ENCODE measurements around the gene SLC13A3.
A peak's percentile ranks its signal among the peaks of the same experiment; 100 is the strongest.

The SLC13A3 gene

DNA sequence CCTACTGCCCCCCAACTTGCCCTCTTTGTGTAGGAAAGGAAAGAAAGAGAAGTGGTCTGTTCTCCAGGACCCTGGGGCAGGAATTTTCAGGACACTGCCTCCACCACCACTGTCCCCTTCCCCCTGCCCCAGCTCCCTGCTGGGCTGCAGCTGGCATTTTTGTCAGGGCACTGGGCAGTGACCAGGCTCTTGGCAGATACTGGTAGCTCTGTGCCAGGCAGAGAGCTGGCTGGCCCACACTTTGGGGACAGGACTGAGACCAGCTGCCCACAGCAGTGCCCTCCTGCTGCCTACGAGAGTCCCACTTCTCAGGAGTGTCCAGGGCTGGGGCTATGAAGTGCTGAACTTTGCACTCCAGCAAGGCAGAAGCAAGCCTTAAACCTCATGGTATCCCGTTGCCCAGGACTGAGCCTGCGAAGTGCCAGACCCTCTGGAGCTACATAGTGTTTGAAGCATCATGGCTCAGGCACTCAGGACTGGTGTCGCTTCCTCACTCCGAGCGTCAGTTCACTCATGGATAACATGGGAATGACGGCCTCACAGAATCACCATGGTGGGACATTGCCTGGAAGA, 19.3 kb downstream of the SLC13A3 start:
- DNase-seq: no peak

DNA sequence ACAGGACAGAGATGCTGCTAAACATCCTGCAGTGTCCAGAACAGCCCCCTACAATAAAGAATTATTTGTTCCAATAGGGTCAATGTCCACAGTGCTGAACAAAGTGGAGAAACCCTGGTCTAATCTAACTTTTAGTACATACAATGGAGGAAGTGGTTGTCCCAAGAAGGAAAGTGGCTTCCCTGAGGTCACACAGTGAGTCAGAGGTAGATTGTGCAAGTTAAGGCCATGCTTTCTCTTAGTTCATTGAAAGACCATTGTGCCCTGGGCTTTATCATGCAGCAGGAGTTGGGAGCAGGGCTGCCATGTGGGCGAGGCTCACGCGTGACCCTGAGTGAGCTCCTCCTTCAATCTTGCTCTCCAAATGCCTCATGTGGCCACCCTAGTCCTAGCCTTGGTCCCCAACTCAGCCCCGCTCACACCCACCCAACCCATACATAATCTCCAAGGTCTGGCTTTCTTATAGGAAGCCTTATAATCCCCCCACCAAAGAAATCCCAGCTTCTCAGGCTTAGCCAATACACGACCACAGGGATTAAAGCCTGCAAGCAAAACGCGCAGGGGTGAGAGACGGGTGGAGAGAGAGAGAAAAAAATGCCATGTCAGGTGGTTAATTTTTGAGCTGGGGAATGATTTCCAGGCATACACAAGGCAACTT, 19.9 kb downstream of the SLC13A3 start:
- DNase-seq: peak; percentile 0

DNA sequence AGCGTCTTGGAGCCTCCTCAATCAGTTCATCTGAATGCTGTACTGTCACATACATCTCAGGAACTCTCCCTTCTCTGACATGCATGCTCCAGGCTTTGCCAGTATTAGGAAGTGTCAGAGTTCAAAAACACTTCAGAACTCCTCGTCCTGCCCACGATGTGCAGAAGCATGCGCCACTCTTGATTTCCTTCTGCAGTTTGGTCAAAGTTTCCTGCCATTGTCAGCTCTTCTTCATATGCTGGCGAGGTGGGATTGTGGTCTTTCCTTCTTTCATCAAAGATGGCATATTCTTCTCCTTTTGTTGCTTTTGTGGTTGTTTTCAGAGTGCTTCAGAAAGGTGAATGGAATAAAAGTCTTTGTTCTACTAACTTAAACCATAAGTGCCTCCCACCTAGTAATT, 21.0 kb downstream of the SLC13A3 start:
- DNase-seq: no peak

DNA sequence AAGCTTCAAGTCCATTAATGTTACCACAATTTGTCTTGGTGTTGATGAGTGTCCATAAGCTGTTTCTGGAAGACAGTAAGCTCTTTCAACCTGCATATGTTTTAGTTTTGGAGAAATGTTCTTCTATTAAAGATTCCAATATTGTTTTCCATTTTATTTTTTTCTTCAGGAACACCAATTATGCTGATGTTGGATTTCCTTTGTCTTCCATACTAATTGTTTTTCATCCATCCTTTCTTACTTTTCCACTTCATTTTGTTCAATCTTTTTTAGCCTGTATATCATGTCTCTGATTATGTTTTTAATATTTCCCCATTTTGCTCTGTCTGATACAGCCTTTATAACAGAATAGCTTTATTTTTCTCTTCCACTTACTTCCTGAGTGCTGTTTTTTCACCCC, 21.9 kb downstream of the SLC13A3 start:
- no peak for DNase-seq

DNA sequence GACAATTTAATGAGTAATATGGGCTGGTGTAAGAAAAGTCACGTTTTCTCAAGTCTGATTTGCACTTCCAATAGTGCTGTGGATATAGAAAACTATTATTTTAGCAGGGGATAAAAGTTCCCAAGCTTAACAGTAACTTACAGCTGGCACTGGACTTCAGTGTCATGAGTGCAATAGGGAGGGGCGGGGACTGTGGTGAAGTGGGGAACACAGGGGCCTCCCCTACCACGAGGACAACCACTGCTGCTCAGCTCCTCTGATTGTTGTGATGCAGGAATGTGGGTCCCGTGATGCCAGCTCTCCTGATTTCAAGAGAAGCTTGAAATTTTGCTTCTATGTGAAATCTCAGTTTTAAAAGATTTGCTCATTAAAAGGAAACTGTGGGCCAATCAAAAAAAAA, 24.0 kb downstream of the SLC13A3 start:
- no peak for DNase-seq

DNA sequence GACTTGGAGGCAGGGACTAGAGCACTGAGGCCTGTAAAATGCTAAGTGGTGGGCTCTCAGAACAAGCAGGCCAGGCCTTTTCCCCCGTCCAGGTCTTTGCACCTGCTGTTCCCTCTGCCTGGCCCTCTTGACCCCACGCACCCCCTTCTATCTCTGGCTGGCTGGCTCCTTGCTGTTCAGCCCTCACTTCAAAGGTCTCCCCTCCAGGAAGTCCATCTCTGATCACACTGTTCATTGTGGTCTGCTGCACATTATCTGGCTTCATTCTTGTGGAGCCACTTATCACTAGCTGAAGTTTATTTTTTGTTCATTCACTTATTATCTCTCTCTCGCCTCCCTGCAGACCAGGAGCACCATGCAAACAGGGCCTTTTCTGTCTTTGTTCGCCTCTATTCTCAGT, 24.5 kb downstream of the SLC13A3 start:
- no peak for DNase-seq

DNA sequence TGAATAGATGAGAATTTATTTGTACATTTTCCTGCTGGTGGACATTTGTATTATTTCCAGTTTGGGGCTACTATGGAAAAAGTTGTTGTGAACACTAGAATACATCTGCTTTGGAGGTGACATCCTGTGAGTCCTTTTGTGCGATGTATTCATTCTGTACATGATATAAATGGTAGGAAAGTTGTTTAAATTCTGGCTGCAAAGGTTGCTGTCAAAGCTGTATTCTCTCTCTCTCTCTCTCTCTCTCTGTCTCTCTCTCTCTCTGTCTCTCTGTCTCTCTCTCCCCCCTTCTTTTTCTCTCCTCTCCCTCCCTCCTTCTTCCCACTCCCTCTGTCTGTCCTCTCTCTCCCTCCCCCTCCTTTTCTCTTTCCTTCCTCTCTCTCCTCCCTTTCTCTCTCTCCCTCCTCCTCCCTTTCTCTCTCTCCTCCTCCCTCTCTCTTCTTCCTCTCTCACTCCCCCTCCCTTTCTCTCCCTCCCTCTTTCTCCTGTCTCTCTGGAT, 25.3 kb downstream of the SLC13A3 start:
- DNase-seq: no peak

DNA sequence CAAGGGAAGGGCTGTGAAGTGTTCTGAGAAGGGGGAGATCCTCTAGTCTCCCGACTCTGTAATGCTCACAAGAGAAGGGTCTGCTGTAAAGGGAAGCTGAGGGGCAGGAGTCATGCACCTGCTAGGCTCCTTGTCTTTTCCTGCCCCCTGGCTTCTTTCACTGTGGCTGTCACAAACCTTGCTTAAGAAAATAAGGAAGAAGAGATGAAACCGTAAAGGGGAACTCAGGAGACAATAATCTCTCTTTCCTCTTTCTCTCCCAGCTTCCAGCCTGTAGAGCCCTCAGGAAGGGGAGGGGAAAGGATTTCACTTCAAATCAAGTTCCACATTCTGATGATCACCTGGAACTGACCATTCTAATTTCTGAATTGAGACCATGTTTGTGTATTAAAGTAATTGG, 26.3 kb downstream of the SLC13A3 start:
- no peak for DNase-seq

DNA sequence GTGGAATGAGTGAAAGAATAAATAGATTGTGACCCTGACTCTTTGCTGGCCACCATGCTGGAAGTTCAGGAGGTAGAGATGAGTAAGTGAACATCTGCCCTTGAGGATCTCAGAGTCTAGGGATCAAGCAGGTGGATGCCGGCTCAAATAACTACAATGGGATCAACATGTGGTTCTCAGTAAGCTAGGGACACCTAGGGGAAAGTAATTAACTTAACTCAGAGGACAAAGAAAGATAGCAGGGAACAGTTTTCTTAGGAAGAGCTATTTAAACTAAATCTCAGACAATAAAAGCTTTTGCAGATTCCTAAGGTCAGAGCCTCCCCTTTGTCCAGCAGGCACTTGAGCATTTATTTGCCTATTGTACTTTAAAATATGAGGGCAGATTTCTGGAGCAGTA, 29.1 kb downstream of the SLC13A3 start:
- DNase-seq: no peak

DNA sequence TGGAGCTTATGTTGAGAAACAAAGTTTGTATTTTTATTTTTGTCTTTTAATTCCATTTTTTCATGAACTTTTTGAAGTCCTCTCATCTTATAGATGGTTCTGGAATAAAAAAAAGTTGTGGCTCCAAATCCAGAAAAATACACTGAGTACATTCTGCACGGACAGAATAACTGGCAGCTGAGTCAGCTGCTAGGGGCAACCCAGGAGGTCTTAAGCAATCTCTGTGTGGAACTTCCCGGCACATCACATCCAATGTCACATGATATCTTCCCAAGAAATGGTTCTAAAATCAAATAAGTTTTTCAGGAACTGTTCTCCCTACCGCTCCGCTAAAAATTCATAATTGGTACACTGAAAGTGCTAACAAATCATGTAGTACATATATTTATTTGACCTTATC, 29.8 kb downstream of the SLC13A3 start:
- DNase-seq: no peak

DNA sequence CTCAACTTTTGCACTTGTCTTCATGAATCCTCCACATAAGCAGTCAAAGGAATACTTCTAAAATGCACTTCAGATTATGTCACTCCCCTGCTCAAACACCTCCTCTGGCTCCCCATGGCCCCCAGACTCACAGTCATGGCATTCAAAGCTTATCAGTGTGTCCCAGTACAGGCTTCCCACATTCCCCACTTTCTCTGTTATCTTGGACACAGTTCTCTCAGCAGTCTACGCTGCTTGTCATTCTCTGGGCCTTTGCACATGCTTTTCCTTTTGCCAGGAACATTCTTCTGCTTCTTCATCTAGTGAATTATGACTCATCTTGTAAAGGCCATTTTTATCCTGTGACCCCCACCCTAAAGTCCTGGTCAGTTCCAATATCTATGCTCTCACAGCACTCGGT, 31.8 kb downstream of the SLC13A3 start:
- DNase-seq: no peak

DNA sequence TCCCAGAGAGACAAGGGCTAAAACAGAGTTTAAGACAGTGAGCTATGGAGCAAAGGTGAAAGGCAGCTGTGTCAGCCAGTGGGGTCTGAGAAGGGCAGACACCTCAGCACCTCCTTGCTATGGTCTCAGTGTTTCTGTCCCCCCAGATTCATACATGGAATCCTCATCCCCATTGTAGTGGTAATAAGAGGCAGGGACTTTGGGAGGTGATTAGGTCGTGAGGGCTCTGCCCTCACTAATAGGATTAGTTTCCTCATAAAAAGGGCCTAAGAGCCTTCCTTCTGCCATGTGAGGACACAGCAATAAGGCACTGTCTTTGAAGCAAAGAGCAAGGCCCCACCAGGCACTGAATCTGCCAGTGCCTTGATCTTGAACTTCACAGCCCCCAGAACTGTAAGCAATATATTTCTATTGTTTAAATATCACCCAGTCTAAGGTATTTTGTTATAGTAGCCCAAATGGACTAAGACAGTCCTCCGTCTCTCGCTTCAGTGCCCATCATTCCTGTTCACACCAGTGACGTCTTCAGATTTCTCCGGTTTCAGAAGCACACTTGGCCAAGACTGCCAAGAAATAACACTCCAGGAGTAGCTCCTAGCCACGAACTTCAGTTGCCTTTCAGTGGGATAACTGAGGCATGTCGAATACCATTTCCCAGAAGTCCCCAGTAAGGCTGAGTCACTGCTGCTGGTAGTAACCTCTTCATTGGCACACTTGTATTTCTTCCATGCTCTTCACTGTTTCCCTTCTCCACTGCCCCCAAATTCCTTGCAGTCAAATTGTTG, 32.8 kb downstream of the SLC13A3 start:
- DNase-seq: no peak

DNA sequence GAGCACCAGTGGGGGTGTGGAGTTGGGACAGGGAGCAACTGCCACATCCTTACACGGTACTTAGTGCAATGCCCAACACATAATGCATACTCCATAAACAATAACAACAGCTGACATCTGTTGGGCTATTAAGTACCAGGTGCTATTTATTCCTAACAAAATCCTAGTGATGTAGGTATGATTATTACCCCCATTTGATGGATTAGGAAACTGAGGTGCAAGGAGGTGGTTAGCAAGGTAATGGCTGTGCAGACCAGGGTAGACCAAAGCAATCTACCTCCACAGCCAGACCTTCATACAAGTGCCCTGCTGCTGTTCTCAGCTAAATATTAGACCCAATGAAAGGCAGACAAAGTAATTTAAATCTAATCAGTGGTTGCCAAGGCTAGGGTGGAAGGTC, 36.8 kb downstream of the SLC13A3 start:
- DNase-seq: no peak

DNA sequence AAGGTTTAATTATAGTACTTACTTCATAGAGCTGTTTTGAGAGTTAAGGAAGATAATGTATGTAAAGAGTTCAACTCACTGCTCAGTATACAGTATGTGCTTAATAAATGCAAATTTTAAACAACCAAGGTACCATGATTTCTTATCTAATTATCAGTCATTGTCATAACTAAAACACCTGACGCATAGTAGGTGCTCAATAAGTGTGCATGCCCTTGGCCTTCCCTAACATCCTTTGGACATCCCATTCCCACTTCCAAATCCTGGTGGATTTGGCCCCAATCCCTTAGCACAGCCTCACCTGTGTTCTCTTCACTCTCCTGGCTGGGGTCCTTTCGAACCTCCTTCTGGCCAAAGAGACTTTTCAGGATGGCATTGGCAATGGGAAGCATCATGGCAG, 41.1 kb downstream of the SLC13A3 start:
- DNase-seq: no peak

DNA sequence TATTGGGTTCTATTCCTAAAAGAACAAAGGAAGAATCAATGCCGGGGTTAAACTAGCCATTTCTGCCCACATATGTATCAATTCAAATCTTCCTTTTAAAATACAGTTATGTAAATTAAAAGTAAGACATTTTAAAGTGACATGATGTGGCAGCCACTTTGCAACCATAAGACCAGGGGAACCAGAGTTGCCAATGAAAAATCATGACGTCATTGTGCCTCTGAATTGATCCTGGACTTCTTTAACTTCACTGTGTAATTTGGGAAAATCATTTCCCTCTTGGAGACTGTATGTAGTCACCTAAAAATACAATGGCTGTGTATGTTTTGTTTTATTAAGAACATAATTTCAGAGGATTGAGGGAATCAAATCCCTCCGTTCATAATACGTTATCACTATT, 42.2 kb downstream of the SLC13A3 start:
- DNase-seq: no peak

DNA sequence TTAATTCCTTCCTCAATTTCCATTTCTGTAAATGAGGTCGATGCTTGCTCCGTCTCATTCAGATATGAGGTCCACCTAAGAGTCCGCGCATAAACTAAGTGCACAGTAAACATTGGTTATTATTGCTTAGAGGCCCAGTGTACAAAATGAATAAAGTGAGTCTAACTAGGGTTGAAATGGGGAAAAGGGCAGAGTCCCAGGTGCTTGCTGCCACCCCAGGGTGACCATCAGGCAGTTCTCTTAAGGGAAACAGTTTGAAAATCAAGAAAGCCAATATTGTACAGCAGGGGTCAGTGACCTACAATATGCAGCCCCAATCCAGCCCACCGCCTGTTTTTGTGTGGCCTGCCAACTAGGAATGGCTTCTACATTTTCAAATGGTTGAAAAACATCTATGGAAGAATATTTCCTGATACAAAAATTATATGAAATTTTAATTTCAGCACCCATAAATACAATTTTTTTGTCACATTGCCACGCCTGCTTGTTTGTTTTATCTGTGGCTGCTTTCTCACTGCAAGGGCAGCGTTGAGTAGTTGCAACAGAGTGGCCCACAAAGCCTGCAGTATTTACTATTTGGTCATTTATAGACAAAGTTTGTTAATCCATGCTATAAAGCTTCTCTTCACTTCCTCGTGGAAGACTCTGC, 43.3 kb downstream of the SLC13A3 start:
- DNase-seq: no peak

DNA sequence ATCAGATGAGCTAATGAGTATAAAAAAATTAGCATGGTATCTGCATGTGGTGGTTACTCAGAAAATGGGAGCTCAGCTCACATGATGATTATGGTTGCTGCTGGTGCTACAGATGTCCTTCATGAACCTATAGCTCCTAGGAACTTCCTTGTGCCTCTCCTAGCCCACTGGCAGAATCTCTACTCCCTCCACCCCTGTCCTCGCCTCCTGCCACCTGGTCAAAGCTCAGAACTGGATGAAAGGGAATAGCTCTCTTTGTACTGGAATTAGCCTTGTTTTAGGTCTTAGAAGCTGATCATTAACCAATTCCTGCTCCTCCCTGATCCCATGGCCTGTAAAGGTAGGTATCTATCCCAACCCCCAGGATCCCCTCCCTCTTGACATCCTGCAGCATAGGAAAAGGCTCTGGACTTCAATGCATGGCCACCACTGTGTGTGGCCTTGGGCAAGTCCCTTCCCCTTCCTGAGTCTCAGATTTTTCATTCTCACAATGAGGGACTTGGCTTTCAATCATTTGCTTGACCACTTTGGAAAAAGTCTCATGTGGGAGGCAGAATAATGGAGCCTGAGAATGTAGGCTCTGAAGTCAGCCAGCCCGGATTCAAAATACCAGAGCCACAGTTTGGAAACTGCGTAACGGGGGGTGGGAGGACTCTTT, 43.9 kb downstream of the SLC13A3 start:
- no peak for DNase-seq

DNA sequence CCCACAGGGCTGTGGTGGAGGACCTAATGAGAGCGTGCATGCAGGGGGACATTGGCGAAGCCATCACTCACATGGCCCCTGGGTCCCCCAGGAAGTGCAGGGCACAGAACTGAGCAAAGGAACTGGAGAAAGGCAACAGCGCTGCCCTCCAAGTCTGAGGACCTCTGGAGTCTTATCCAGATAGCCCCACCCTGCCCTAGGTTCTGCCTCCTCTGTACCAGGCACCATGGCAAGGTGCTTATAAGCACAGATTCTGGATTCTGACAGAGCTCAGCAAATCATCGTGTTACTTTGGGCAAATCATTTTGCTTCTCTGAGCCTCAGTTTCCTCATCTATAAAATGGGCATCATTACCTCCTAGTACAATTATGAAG, 44.5 kb downstream of the SLC13A3 start:
- no peak for DNase-seq

DNA sequence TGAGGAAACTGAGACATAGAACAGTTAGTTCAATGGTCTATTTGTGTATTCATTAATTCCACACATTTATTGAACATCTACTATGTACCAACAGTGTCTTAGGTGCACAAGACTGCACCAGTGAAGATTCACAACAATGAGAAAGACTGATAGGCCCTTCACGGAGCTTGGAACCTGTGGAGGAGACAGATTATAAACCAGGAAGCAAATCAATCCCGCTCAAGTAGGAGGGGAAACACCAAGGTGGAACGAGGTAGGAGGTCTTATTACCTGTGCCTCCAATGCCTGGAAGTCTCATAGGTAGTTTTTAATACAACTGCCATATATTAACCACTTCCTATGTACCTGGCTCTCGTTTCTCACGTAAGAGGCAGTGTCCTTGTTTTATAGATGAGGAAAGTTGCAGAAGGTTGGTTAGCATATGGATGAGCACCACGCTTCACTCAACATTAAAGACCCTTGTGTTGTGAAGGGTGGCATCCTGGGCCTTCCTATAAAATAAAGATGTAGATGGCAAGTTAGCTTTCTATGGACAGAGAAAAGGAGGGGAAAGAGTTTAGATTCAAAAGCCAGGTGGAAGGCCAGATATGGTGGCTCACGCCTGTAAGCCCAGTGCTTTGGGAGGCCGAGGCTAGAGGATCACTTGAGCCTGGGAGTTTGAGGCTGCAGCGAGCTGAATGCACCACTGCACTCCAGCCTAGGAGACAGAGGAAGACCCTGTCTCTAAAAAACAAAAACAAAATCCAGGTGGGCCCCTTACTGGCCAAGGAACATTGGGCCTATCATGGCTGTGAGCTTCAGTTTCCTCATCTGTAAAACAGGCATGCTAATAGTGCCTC, 45.1 kb downstream of the SLC13A3 start:
- no peak for DNase-seq

DNA sequence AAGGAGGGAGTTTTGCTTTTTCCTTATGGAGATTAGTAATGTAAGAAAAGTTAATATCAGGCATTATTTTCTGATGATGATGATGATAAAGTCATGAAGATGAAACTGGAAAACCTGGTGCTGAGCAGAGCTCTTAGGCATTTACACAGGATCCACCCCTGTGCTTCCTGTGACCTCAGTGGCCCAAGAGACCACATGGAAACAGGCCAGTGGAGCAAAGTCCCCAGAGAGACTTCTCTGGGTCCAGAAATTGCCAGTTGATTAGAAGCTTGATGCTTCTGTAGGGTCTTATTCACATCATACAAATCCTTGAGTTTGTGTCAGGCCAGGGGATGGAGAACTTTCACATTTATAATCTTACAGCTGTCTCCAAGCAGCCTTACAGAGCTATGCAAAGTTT, 46.1 kb downstream of the SLC13A3 start:
- no peak for DNase-seq

DNA sequence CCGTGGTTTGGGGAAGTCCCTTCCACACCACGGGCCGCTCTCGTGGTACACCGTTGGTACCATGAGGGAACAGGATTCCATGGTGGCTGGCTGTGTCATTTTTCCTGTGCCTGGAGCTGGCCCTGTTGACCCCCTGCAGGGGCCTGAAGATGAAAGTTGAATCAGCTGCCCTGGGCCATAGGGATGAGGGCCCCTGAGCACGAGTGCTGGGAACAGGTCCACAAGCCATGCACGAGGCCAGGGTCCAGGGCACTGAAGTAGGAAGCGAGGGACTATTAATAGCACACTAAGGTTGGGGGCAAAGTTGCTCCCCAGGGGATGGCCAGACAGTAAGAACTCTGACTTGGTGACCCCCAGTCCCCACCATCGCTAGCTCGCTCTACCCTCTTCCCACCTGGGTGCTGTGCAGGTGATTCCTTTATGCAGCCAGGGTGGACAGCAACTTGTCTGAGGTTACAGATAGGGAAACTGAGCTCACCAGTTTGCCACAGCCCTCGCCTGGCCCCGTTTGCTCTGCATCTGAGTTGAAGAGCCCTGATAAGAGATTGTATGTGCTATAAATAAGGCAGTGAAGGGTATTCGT, 46.6 kb downstream of the SLC13A3 start:
- no peak for DNase-seq

DNA sequence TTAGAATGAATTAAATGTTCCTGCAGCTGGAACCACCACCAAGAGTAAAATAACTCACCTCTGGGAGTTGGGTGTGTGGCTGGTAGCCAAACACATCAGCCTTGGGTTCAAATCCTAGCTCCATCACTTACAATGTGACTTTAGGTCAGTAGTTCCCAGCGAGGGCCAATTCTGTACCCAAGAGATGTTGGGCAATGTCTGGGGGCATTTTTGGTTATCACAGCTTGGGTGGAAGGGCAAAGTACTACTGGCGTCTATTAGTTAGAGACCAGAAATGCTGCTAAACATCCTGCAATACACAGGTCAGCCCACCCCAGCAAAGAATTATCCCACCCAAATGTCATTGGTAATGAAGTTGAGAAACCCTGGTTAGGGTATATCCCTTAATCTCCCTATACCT, 48.8 kb downstream of the SLC13A3 start:
- no peak for DNase-seq
